Measurements from ENCODE around the gene ZNF557. TPM values are rescaled to one million over a fixed set of nuclear protein-coding genes. Genes with fewer than 3 reads are reported as not detected.

Gene ZNF557
- total RNA-seq, 2 donors from 2014 or later, result 8.3 to 9.8 TPM

GRCh38 chr19:7120499-7120898, 51.0 kb downstream of the ZNF557 start:
- DNase-seq, result no peak
- Histone ChIP-seq H3K4me1 (ENCODE audit: control insufficient read depth, insufficient read depth, low read length) (no peaks in the 10 kb centered on the region), H3K27me3 (ENCODE audit: control insufficient read depth, insufficient read depth, low read length, poor library complexity, severe bottlenecking) (no peaks in the 10 kb centered on the region), H3K27ac (ENCODE audit: low read depth, low read length) (no peak overlapping the region), H3K9ac (ENCODE audit: extremely low read depth, low read length, poor library complexity, severe bottlenecking) (no peak overlapping the region), H3K36me3 (ENCODE audit: control insufficient read depth, insufficient read depth, low read length) (peaks cover 7% of the 10 kb centered on the region), H3K9me3 (ENCODE audit: control insufficient read depth, low read length) (peaks cover 2% of the 10 kb centered on the region), H3K4me3 (ENCODE audit: low read length) (no peak overlapping the region)
- Mint-ChIP-seq H3K36me3 (ENCODE audit: low read depth) (peaks cover 63% of the 10 kb centered on the region), H3K9me3 (peaks cover 9% of the 10 kb centered on the region), H3K27me3 (ENCODE audit: insufficient read depth) (no peaks in the 10 kb centered on the region), H3K4me1 (no peaks in the 10 kb centered on the region), H3K27ac (no peak overlapping the region), H3K4me3 (no peak overlapping the region)
- TF ChIP-seq CTCF (conservative IDR thresholded peaks at IDR 0.05), result no peak
- WGBS, 2 experiments (ENCODE audit: insufficient coverage in 1 of 2, insufficient read length in 1 of 2), result 92 to 98% methylated on average over 8 to 10 of the region's 10 CpGs

DNA sequence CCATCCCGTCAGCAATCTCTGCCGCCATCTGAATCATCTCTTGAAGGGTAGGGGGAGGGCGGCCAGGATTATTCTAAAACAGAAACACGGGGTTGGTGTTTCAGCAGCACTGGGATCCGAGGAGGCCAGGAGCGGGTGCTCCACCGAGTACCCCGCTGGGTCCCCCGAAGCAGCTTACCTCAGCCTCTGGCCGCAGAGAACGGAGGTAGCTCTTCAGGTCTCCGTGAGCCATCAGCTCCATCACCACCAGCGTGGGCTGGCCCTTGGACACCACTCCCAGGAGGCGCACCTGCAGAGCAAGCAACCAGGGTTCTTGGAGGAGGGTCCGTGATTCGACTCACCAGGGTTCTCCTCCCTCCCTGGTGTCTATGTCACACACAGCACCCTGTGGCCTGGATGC, 53.2 kb downstream of the ZNF557 start:
- H3K27ac Mint-ChIP-seq, result no peak overlapping the region
- no peak overlapping the region for H3K9ac ChIP-seq (ENCODE audit: extremely low read depth, low read length, poor library complexity, severe bottlenecking)
- H3K9me3 ChIP-seq (ENCODE audit: control insufficient read depth, low read length), result peaks cover 19% of the 10 kb centered on the region
- no peak for DNase-seq
- no peaks in the 10 kb centered on the region for H3K4me1 Mint-ChIP-seq
- TF ChIP-seq CTCF (conservative IDR thresholded peaks at IDR 0.05), result no peak
- H3K27ac ChIP-seq (ENCODE audit: low read depth, low read length), result no peak overlapping the region
- H3K9me3 Mint-ChIP-seq, result peaks cover 26% of the 10 kb centered on the region
- H3K27me3 ChIP-seq (ENCODE audit: control insufficient read depth, insufficient read depth, low read length, poor library complexity, severe bottlenecking), result no peaks in the 10 kb centered on the region
- no peaks in the 10 kb centered on the region for H3K4me1 ChIP-seq (ENCODE audit: control insufficient read depth, insufficient read depth, low read length)
- 96 to 100% methylated on average over 14 to 16 of the region's 16 CpGs for WGBS, 2 experiments (ENCODE audit: insufficient coverage in 1 of 2, insufficient read length in 1 of 2)
- H3K36me3 Mint-ChIP-seq (ENCODE audit: low read depth), result peaks cover 68% of the 10 kb centered on the region
- no peak overlapping the region for H3K4me3 ChIP-seq (ENCODE audit: low read length)
- no peaks in the 10 kb centered on the region for H3K27me3 Mint-ChIP-seq (ENCODE audit: insufficient read depth)
- H3K4me3 Mint-ChIP-seq, result no peak overlapping the region
- peaks cover 27% of the 10 kb centered on the region for H3K36me3 ChIP-seq (ENCODE audit: control insufficient read depth, insufficient read depth, low read length)

GRCh38 chr19:7124782-7125181, 55.3 kb downstream of the ZNF557 start:
- Mint-ChIP-seq H3K36me3 (ENCODE audit: low read depth) (peaks cover 71% of the 10 kb centered on the region), H3K9me3 (peaks cover 25% of the 10 kb centered on the region), H3K4me3 (no peak overlapping the region), H3K27ac (no peak overlapping the region), H3K27me3 (ENCODE audit: insufficient read depth) (no peaks in the 10 kb centered on the region), H3K4me1 (no peaks in the 10 kb centered on the region)
- WGBS, 2 experiments (ENCODE audit: insufficient coverage in 1 of 2, insufficient read length in 1 of 2), result 44 to 58% methylated on average over 2 to 3 of the region's 3 CpGs
- TF ChIP-seq CTCF (conservative IDR thresholded peaks at IDR 0.05), result no peak
- Histone ChIP-seq H3K36me3 (ENCODE audit: control insufficient read depth, insufficient read depth, low read length) (peaks cover 30% of the 10 kb centered on the region), H3K9ac (ENCODE audit: extremely low read depth, low read length, poor library complexity, severe bottlenecking) (no peak overlapping the region), H3K4me1 (ENCODE audit: control insufficient read depth, insufficient read depth, low read length) (no peaks in the 10 kb centered on the region), H3K27ac (ENCODE audit: low read depth, low read length) (no peak overlapping the region), H3K4me3 (ENCODE audit: low read length) (no peak overlapping the region), H3K9me3 (ENCODE audit: control insufficient read depth, low read length) (peaks cover 19% of the 10 kb centered on the region), H3K27me3 (ENCODE audit: control insufficient read depth, insufficient read depth, low read length, poor library complexity, severe bottlenecking) (no peaks in the 10 kb centered on the region)
- DNase-seq, result no peak
